A673 (cell line): ENCODE data around the gene SYNGR3.

Experiments used
- EZH2 ChIP-seq: fragments of 200-600 bp; sonication (generic); IDR thresholded peaks from 2 replicates; pipeline ENCODE4 v1.6.1; 2017; ENCODE audit warnings: borderline replicate concordance, low read depth, mild to moderate bottlenecking, mixed read lengths, antibody characterized with exemption, low read length; ENCODE audit not compliant: poor library complexity, severe bottlenecking
- TF ChIP-seq, protein P1 (sequence below): fragments of 300-800, 200-600 bp; sonication (generic); conservative IDR thresholded peaks from 2 replicates; pipeline ENCODE4 v1.5.1; 2017; ENCODE audit warnings: low read depth, mild to moderate bottlenecking, antibody characterized with exemption, low read length, moderate library complexity, mixed read lengths

GRCh38 chr16:2037647-2038381 lies 48.0 kb downstream of the SYNGR3 start:
- TF ChIP-seq, protein P1, sequence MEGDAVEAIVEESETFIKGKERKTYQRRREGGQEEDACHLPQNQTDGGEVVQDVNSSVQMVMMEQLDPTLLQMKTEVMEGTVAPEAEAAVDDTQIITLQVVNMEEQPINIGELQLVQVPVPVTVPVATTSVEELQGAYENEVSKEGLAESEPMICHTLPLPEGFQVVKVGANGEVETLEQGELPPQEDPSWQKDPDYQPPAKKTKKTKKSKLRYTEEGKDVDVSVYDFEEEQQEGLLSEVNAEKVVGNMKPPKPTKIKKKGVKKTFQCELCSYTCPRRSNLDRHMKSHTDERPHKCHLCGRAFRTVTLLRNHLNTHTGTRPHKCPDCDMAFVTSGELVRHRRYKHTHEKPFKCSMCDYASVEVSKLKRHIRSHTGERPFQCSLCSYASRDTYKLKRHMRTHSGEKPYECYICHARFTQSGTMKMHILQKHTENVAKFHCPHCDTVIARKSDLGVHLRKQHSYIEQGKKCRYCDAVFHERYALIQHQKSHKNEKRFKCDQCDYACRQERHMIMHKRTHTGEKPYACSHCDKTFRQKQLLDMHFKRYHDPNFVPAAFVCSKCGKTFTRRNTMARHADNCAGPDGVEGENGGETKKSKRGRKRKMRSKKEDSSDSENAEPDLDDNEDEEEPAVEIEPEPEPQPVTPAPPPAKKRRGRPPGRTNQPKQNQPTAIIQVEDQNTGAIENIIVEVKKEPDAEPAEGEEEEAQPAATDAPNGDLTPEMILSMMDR: no peak
- TF ChIP-seq EZH2: no peak
